GF-D8 (cell line): ENCODE data around the gene AMBRA1.

Experiments
- DNase-seq: peaks from one replicate; lab custom pipeline; 2025; lab: John Stamatoyannopoulos, UW

Gene AMBRA1

GRCh38 chr11:46438211-46438610 lies 155.6 kb downstream of the AMBRA1 start:
- DNase-seq: no peak

DNA sequence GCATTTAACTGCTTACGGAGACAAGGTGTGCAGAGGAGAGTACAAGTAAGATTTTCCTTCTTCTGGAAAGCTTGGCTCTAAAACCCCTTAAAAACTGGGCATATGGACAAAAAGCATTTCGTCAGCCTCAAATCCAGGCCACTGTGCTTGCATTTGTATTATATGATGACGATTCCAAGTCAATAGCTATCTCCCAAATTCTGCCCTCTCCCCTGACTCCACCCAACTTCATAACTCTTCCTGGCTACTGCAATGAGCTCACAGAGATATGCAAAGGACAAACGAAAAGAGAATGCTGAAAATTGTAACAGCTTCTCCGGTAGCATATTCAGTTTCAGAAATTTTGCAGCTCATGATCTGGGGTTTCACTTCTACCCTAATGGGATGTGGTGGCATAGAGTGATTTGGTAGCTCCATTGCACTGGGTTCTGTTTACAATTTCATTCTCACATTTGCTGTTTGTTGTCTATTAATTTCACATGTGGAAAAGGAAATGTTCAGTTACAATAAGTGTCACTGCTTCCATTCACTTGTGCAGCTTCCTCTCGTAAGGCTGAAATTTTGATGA lies 156.6 kb downstream of the AMBRA1 start:
- no peak for DNase-seq

GRCh38 chr11:46436113-46436512 lies 157.7 kb downstream of the AMBRA1 start:
- DNase-seq: no peak

DNA sequence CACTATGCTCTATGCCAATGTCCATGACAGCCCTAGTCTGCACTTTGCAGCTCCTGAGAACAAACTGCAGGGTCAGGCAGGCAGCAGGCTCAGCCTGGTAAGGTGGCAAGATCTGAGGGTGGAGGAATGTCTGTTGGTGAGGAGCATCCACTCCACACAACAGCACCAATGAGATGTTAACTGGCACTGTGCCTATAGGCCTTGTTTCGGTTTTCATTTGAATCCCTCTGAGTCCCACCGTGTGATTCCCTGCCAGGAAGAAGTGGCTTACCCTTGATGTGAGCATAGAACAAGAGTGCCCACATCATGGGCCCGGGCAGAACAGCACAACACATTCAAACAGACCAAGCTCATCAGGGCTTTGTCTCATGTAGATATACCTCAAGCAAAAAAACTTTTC lies 158.1 kb downstream of the AMBRA1 start:
- DNase-seq: no peak

GRCh38 chr11:46431211-46431610 lies 162.6 kb downstream of the AMBRA1 start:
- no peak for DNase-seq

DNA sequence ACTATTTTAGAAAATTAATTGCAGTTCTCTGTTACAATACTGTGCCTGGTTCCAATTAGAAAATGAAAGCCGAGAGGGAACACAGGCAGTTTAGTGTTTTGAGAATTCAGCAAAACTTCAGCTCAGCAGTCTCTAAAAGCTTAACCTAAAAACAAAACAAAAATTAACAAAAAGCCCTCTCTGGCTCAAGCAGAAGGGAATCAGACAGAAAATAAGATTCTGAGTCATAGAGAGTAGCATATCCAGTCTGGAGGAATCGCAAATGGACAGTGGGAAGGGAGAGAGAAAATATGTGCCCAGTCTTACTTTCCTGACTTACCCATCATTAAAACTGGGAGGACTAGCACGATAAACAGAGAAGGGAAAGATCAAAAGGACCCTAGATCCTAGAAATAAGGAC lies 164.1 kb downstream of the AMBRA1 start:
- DNase-seq: no peak

- DNase-seq: no peak
Observed at GRCh38 chr11:46427364-46427763, 166.5 kb downstream of the AMBRA1 start.

DNA sequence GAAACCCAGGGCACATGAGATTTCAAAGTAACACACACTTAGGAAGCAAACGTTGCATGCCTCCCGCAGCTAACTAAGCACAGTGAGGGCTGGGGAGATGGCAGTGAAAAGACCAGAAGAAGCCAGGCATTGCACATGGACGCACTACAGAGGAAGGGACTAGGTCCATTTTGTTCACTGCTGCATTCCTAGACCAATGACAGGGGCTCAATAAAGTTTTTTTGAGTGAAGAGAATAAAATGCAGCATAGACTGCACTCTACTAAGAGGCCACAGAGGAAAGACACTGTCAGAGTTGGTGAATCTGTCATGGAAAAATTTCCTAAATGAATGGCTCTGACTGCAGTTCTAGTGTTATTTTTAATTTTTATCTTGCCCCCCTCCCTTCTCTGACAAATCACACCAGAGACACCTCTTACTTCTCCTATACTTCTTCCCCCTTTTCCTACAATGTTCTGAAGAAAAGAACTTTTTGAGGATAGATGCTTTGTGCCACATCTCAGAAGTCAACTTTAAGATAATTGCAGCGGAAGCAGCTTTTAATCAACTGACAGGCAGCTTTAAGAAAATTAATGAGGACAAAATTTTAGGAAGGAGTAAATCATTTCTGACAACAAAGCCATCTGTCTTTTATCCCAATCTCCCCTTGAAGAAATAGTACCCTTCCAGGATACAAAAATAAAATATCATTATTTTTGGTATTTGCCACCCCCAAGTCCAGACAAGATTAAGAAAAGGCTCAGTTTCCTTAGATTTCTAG lies 167.4 kb downstream of the AMBRA1 start:
- no peak for DNase-seq

- DNase-seq: no peak
Observed at GRCh38 chr11:46422588-46422987, 171.2 kb downstream of the AMBRA1 start.

GRCh38 chr11:46421257-46421880 lies 172.5 kb downstream of the AMBRA1 start:
- DNase-seq: no peak

- no peak for DNase-seq
Observed at GRCh38 chr11:46420513-46420912, 173.3 kb downstream of the AMBRA1 start.

DNA sequence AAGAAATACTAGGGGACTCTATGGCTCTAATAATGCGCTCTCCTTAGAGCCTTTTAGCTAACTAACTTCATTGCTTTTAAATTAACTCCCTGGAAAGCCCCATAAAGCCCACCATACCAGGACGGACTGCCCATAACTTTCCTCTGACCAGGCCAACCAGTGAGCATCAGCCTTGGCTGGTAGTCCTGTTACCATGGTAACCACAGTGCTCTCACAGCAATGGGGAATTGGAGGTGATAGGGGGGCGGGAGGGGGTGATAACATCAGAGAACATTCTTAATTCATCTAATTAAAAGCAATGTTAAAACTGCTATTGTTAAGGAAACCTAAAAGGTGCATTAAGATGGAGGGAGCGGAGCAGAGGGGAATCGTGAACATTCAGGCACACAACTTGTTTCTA lies 175.1 kb downstream of the AMBRA1 start:
- no peak for DNase-seq

- DNase-seq: no peak
Observed at GRCh38 chr11:46417711-46418110, 176.1 kb downstream of the AMBRA1 start.

DNA sequence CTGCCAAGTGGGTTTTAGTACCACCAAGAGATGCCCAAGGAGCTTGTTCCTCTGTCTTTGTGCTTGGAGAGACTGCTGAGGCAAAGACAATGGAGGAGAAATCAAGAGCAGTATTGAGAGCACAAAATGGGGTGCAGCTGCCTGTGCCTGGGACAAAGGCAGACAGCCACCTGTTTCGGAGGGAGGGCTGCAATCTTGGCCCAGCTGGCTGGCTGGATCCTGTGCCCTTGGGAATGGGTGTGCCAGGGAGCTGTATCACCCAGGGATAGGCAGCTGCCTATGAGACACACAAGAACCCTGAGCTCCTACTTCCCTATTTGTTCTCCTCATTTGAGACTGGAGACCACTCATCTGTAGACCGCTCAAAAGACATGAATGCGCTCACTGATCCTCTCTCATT lies 178.9 kb downstream of the AMBRA1 start:
- DNase-seq: no peak

DNA sequence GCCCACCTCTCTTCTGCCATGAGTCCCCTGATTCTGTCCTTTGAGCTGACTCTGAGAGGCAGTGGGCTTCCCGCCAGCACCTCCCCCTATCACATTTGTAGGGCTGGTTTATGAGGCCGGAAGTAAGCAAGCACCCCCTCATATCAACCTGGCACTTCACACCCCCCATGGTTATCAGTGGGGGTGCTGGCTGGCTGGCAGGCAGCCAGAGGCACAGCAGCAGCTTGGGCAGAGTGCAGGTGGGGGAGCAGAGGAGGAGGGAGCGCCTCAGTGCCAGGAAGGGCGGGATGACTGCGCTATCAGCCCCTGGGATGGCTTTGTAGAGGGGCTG lies 179.4 kb downstream of the AMBRA1 start:
- DNase-seq: no peak

- DNase-seq: no peak
Observed at GRCh38 chr11:46413760-46414465, 179.9 kb downstream of the AMBRA1 start.

DNA sequence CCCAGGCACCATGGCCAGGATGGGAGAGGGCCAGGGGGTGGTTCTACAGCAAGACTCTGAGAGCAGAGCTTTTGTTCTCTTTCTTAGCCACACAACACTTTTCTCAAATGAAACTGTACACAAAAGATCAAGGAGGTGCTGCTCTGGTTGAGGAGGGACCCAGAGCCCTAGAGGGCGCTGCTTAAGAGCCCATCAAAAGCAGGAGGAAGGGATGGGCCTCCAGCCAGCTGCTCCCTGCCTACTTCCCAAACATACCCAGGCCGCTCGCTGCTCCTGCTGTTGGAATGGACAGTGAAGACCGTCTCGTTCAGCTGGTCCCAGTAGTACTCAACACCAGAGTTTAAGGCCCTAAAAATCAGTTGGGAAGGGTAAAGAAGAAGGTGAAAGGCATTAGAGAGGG lies 183.8 kb downstream of the AMBRA1 start:
- no peak for DNase-seq

DNA sequence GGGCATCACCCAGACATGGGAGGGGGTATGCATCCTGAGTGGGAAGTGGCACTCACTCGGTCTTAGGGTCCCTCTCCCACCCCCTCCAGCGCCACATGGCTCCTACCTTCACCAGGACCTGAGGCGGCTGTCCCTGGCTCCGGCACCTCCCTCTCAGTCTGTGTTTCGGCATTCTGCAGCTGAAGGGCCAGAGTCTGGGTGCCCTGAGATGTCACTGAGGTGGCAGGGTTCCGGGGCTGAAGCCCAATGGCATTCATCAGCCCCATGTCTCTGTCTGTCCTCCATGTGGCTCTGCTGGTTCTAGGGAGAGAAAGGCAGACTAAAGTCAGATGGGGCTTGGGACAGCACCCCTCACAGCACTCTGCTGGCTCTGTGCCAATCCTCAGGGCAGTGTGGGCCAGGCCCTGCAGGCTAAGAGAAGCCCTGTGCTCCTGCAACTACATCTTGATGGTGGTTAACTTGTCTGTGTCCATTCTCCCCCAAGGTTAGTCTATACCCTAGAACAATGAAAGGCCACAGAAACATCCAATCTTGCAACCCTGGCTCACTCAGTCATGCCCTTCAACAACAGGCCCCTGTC lies 185.3 kb downstream of the AMBRA1 start:
- no peak for DNase-seq

GRCh38 chr11:46407635-46408034 lies 186.2 kb downstream of the AMBRA1 start:
- no peak for DNase-seq

GRCh38 chr11:46404476-46405017 lies 189.3 kb downstream of the AMBRA1 start:
- no peak for DNase-seq

DNA sequence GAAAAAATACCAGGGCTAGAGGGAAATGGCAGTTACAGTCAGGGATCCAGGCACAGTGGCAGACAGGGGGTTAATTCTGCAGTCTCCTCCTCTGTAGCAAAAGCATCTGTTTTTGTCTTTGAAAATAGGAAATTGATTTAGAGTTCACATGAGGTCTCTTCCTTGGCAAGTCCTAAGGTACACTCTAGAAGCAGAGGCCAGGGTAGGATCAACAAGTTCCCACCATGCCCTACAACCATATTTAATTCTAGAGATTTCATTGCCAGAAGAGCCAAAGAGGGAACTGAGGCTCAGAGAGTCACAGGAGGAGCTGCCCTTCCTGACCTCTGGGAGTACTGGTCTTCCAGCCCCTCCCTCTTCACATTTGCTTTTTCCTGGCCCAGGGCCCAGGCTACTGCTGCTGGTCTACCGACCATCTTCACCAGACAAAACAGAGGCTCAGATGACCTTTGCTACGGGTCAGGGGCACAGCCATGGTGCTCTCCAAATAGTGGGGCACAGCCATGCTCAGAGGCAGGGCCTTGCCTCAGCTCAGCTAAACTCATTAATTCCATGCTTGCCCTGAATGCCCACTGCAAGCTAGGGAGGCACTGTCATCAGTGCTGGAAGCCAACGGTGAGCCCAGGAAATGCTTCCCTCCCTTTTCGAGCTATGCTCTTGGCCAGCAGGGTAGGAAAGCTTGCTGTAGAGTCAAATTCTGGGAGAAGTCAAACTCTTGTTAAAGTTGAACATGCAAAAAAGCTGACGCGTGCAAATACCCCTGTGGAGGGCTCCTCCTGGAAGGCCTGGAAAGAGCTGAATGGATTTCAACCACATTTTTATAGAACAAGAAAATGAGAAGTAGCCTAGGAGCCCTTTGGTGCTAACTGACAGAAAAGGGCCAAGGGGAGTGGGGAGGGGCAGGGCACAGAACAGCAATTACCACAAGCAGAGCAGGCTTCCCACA lies 190.6 kb downstream of the AMBRA1 start:
- DNase-seq: no peak
